CD4-positive, alpha-beta T cell treated with Interleukin-10 for 1 hour (primary cell): ENCODE data around the gene NLRP3.
"Not testable (repeated sequence)": the region's sequence is repeated elsewhere in the genome, so short reads cannot be mapped to it uniquely, and the experiment has no call there.

ENCODE experiments used
- DNase-seq: peaks from one replicate; pipeline ENCODE4 v3.0.0-alpha.2; 2020

The NLRP3 gene

GRCh38 chr1:247441606-247442005 is 25.6 kb downstream of the NLRP3 start:
- DNase-seq = no peak

- DNase-seq = no peak
Measured at GRCh38 chr1:247442164-247442563, 26.2 kb downstream of the NLRP3 start.

DNA sequence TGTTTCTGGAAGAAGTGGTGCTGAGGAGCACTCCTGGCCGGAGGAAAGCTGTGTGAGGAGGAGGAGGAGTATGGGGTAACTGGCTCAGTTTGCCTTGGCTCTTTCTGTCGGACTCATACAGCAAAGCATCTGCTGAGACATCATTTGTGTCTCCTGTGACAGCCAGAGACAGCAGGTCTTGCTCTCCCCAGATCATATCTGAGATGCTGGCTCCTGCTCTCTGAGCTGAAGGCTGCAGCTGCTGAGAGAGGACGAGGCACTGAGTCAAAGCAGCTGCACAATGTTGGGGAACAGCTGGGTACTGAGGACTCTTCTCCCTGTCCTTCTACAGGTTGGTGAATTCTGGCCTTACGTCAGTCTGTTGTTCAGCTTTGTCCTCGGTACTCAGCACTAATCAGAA is 27.7 kb downstream of the NLRP3 start:
- DNase-seq = no peak

DNA sequence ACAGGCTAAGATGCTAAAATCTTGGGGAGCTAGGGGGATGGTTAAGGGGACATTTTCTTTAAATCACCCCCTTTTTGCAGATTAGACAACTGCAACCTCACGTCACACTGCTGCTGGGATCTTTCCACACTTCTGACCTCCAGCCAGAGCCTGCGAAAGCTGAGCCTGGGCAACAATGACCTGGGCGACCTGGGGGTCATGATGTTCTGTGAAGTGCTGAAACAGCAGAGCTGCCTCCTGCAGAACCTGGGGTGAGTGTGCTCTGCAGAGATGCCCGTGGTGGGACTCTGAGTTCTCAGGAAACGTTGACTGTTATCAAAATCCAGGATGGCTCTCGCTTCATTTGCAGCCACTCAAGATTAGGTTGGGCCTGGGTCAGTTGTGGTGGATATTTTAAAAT is 28.6 kb downstream of the NLRP3 start:
- DNase-seq = no peak

DNA sequence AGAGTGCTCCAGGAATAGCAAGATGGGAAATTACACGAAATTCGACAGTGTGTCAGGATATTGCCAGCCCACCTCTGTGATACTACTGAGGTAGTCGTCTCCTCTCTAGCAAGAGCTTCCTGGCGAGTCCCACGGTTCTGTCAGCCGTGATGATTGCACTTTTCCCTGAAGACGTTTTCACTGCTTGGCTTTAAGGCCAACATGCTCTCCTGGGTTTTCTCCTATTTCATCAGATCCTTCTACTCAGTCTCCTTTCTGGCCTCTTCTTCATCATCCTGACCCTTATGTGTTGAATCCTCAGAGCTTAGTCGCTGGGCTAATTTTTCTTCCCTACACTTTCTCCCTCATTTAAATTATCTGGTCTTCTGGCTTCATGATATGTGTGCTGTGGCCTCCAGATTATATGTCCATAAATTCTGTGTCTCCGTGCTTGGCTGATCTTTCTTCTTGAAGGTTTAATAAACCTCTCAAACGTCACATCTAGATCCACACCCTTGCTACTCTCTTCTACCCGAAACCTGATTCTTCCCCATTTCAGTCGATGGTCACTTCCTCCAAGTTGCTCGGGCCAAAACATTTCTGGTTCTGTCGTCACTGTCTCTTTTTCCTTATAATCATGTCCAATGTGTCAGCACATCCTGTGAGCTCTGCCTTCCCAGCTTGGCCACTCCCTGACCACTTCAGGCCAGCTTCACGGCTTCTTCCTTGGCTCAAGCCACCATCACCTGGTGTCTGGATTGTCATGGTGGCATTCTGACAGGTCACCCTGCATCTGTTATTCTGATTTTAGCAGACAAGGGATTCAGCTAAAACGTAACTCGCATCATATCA is 29.8 kb downstream of the NLRP3 start:
- DNase-seq = no peak

DNA sequence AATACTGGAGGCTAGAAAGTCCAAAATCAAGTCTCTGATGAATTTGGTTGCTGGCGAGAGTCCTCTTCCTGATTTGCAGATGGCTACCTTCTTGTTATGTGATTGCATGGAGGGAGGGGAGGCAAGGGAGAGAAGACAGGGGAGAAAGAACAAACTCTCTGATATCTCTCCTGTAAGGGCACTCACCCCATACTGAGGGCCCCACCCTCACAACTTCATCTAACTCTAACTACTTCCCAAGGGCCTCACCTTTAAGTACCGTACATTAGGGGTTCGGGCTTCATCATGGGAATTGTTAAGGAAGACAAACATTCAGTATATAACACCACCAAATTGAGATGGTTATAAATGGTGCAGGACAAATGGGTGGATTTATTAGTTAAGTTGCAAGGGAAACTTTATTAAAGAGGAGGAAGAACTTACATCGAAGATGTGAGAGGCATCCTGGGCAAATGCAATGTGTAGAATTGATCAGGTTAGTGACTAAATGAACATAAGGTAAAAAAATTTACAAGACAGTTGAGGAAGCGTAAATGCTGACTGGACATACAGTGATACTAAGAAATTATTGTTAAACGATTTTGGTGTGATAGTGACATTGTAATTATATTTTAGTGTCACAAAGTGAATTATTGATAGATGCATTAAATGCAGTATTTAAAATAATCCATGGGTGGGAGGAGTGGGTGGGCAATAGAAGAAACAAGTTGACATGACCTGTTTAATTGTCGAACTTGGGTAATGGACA is 31.4 kb downstream of the NLRP3 start:
- DNase-seq = no peak

DNA sequence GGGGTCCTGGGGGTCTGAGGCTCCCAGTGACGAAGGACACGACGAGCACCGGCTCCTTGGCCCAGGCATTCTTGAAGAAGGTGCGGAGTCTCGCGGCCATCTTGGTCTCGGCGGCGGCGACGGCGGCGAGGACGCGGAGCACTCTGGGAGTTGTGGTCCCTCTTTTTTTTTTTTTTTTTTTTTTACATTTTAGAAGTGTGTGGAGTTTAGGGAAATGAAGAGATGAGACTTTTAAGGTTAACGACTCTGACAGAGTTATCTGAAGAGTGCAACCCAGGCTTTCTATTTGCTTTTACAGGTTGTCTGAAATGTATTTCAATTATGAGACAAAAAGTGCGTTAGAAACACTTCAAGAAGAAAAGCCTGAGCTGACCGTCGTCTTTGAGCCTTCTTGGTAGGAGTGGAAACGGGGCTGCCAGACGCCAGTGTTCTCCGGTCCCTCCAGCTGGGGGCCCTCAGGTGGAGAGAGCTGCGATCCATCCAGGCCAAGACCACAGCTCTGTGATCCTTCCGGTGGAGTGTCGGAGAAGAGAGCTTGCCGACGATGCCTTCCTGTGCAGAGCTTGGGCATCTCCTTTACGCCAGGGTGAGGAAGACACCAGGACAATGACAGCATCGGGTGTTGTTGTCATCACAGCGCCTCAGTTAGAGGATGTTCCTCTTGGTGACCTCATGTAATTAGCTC is 32.3 kb downstream of the NLRP3 start:
- DNase-seq = peak; percentile 31

DNA sequence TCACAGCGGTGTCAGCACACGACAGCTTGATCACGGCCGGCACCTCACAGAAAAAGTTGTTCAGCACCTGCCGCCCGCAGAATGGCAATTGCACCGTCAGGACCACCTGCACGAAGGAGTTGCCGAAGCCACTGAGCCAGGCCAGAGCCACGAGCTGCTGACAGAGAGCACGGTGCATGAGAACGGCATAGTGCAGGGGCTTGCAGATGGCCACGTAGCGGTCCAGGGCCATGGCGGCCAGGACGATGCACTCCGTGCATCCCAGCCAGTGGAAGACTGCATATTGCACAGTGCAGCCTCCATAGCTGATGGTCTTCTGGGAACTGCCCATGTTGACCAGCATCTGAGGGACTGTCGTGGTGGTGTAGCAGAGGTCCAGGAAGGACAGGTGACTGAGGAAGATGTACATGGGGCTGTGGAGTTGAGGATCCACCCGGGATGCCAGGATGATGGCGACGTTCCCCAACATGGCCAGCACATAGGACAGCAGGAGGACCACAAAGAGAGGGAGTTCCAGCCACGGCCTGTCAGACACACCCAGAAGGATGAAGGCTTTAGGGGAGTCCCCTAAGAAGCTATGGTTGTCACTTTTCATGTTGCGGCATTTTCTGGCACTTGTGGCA is 35.5 kb downstream of the NLRP3 start:
- no peak for DNase-seq

- no peak for DNase-seq
Measured at GRCh38 chr1:247452447-247453039, 36.6 kb downstream of the NLRP3 start.

DNA sequence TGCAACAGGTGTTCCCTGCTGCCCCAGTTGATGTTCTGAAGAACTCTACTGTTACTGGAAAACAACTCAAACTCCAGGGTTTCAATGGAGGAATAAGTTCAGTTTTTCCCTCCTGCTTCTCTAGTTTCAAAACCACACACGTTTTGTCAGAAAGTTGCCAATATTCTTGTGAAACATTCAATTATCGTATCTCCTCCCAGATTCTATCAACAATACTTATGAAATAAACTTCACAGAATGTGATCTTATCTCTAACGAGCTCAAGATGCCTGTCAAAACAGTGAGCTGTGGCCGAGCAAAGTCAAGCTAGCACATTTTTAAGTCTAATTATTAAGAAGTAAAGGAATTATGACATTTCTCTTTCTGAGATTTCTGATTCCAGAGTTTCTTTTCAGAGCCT is 37.3 kb downstream of the NLRP3 start:
- no peak for DNase-seq

DNA sequence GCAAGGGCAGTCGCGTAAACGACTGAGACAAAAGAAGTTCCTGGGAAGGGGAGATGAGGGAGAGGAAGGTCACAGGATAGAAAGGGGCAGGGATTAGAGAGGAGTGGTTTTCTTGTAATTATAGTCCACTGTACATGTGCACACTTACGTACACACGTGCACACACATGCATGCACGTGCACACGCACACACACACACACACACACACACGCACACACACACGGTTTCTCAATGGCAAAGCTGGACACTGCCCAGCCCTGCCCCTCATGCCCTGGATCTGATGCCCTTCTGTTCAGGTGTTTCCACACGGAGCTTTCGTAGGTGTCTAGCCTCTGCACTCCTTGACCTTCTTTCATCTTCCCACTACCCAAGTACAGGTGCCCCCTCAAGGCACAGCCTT is 38.0 kb downstream of the NLRP3 start:
- DNase-seq = no peak

- no peak for DNase-seq
Measured at GRCh38 chr1:247456021-247456420, 40.0 kb downstream of the NLRP3 start.

- no peak for DNase-seq
Measured at GRCh38 chr1:247456914-247457639, 41.1 kb downstream of the NLRP3 start.

DNA sequence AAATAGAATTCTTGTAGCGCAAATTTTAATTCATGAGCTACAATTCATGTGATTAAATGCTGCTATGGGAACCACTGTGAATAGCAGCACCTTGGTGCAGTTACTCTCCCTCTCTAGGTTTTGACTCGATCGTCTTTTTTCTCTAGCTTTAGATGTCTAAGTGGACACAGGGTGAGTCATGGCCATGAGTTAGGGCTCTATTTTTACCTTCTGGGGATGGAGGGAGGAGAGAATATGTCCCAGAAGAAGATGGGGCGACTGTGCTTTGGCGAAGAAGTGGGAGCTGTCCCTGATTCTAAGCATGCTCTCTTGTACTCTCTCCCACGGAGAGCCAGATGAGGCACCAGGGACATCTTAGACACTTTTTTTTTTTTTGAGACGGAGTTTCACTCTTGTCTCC is 43.5 kb downstream of the NLRP3 start:
- no peak for DNase-seq

- no peak for DNase-seq
Measured at GRCh38 chr1:247465796-247466195, 49.8 kb downstream of the NLRP3 start.

DNA sequence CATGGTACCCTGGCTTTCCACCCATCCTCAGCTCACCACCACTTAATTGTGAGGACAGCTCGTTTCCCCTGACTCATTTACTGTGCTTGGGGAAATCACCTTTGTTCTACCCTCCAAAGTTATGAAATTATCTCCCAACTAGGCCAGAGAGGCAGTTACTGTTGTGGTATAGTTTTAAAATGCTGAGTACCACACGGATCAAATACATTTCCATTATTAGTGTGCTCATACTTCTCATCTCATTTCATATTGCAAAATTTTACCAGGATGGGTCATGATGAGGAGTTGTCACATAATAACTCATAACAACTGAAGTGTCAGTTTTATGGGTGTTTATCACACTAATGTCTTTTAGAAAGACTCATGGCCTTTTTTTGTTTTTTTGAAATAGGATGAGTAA is 51.2 kb downstream of the NLRP3 start:
- DNase-seq = no peak

DNA sequence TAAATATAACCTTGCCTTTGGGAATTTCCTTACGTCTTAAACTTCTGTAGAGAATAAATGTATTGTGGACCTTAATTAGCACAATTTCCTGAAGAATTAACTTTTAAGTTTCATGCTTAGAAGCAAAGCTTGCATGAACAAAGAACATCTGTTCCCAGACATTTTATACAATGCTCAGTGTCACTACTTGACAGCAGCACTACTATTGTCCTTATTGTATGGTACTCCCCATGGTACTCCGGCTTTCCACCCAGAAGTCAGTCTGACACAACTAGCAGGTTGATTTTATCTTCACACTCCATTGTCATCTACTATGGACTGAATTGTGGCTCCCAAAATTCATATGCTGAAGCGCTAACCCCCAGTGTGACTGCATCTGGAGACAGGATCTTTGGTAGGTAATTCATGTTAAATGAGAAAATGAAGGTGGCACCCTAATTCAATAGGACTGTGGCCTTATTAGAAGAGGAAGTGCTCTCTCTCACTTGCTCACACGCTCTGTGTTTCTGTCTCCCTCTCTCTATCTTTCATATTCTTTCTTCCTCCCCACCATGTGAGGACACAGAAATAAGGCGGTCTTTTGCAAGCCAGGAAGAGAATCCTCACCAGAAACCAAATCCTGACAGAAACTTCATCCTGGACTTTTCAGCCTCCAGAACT is 52.6 kb downstream of the NLRP3 start:
- DNase-seq = no peak

- DNase-seq = no peak
Measured at GRCh38 chr1:247469141-247469535, 53.2 kb downstream of the NLRP3 start.

DNA sequence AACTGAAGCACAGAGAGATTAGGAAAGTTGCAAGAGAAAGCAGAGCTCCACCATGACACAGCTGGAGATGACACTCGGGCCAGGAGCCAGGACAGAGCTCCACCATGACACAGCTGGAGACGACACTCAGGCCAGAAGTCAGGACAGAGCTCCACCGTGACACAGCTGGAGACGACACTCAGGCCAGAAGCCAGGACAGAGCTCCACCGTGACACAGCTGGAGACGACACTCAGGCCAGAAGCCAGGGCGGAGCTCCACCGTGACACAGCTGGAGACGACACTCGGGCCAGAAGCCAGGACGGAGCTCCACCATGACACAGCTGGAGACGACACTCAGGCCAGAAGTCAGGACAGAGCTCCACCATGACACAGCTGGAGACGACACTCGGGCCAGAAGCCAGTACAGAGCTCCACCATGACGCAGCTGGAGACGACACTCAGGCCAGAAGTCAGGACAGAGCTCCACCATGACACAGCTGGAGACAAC is 55.0 kb downstream of the NLRP3 start:
- DNase-seq = not testable (repeated sequence)

- DNase-seq = no peak
Measured at GRCh38 chr1:247471445-247472016, 55.6 kb downstream of the NLRP3 start.

DNA sequence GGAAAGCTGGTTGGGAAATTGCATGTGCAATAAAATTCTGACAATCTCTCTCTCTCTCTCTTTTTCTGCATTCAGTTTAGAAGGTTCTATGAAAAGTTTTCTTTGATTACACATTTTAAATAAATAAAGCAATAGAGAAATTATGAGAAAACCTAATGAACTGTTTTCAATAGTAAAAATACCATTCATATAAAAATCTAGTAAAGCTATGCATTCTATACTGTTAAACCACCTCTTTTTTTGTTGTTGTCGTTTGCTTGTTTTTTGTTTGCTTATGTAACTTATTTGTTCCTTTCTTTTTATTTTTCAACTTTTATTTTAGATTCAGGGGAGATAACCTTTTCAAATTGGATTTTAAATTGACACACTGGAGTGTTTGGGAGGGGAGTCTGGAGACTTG is 56.1 kb downstream of the NLRP3 start:
- DNase-seq = no peak
